HG02885 (cell line): ENCODE data around the gene DDA1.
"Not testable (repeated sequence)": the region's sequence is repeated elsewhere in the genome, so short reads cannot be mapped to it uniquely, and the experiment has no call there.

Source experiments
- ATAC-seq: cut with Tn5 transposase; IDR thresholded peaks from one replicate; pipeline ENCODE4 v1.9.1; 2021; ENCODE audit warnings: mild to moderate bottlenecking; ENCODE audit not compliant: unreplicated experiment, poor library complexity

Gene DDA1

GRCh38 chr19:17309198-17309964, at the start of gene DDA1:
TSS of gene DDA1 (plus strand) at chr19:17309563. CDS start at chr19:17309655, 92 bp downstream.
- ATAC-seq, result peak; percentile 66

GRCh38 chr19:17259934-17260333, 49.4 kb upstream of the DDA1 start:
- no peak for ATAC-seq

DNA sequence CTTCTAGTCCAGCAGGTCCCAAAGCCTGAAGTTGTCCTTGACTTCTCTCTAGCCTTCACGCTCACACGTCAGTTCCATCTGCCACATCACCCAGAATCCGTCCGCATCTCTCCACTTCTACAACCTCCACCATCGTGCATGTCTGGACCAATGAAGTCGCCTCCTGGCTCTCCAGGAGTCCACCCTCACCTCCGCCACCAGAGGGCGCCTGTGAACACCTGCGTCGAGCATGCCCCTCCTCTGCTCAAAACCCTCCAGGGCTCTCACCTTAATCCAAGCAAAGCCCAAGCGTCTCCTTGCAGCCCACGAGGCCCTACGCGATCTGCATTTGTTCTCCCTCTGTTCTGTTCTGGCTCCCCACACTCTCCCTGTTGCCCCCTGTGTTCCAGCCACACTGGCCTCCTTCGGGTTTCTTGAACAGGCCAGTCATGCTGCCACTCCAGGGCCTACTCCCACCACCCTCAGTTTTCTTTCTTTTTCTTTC, 48.5 kb upstream of the DDA1 start:
- ATAC-seq, result peak; percentile 75

DNA sequence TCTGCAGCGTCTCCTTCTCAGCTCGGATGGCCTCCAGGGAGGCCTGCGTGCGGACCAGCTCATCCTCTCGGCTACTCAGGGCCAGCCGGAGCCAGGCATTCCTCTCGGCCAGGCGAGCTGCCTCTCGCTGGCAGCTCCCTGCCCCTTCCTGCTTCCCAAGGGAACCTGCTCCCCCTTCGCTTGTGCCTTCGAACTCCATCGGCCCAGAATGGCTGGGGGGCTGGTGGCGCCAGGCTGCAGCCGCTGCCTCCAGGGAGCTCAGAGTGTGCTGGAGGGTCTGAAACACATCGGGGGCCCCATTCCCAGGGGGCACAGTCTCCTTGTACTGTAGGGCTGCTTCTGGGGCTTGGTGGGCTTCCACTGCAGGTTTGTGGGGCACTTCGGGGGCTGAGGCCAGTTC, 46.8 kb upstream of the DDA1 start:
- no peak for ATAC-seq

DNA sequence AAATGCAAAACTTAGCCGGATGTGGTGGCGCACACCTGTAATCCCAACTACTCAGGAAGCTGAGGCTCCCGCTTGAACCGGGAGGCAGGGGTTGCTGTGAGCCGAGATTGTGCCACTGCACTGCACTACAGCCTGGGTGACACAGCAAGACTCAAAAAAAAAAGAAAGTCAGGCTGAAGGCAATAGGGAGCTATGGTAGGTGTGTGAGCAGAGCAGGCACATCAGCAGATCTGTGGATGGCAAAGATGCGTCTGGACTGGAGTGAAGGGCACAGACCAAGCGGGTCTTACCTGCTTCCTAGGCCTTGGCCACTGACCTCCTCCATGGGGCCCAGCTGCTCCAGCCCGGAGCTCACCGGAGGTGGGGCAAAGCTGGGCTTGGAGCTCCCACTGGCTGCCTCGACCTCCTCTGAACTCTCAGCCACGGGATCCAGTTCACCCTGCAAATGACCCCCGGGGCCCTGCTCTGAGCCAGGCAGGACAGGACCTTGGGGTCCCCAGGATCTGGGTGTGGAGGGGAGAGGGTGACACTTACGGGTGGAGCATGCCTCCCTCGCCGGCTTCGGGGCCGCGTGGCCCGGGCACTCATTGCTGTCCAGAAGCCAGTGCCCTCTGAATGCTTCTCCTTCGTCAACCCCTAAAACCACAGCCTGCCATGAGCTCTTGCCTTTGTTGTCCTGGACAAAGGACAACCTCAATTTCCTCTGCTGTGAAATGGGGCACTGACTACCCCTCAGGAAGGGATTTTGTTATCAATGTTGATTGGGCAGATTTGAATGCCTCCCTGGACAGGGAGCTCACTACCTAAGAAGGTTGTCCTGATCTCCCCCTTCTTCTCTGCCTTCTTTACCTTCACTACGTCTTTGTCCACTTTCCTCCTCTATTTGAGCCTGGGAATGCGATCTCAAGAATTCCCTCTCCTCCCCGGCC, 45.4 kb upstream of the DDA1 start:
- no peak for ATAC-seq

DNA sequence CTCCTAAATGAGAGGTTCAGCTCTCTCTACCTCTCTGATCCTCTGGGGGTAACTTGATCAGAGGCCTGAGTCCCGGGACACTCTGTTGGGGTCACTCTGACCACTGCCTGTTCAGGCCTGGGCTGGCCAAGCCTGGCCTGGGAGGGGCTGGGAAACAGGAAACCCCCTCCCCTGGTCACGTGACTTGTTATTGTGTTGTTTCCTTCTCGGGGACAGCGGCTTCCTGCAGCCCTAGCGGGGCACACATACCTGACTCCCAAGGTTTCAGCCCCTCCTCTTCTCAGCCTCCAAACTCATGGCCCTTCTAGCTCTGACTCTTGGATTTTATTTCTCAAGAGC, 44.8 kb upstream of the DDA1 start, which contains the start of gene USHBP1:
Gene USHBP1 (minus strand): TSS at position 105 of the 339 bp plus-strand sequence. CDS start 446 bp downstream, outside the sequence.
- no peak for ATAC-seq

GRCh38 chr19:17266026-17266425, 43.3 kb upstream of the DDA1 start:
- no peak for ATAC-seq

DNA sequence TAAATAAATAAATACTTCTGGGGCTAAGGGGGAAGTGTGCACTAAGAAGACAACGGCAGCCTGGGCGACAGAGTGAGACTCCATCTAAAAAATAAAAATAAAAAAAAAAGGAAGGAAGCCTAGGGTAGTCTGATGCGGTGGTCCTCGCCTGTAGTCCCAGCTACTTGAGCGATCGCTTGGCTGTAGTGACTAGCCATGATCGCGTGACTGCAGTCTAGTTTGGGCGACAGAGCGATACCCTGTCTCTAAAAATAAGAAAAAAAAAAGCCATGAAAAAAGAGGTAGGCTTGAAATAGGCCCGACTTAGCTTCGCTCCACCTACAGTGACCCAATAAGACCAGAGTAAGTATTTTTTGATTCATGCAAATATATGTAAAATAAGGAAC, 42.8 kb upstream of the DDA1 start:
- no peak for ATAC-seq

- ATAC-seq, result peak; percentile 93
Observed at GRCh38 chr19:17266975-17267788, 42.2 kb upstream of the DDA1 start, which contains the start of gene BABAM1. TSS of gene BABAM1 (plus strand) at chr19:17267443. CDS start at chr19:17268807, 1,364 bp downstream.

- no peak for ATAC-seq
Observed at GRCh38 chr19:17268754-17269153, 40.6 kb upstream of the DDA1 start.

DNA sequence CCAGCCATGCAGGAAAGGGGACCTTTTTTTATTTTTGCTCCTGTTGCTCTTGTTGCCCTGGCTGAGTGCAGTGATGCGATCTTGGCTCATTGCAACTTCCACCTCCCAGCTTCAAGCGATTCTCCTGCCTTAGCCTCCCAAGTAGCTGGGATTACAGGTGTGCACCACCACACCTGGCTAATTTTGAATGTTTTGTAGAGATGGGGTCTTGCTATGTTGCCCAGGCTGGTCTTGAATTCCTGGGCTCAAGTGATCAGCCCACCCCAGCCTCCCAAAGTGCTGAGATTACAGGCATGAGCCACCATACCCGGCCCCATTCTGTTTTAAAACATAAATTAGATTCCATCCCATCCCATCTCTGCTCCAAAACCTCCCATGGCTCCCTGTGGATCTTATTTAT, 34.5 kb upstream of the DDA1 start:
- ATAC-seq, result not testable (repeated sequence)

DNA sequence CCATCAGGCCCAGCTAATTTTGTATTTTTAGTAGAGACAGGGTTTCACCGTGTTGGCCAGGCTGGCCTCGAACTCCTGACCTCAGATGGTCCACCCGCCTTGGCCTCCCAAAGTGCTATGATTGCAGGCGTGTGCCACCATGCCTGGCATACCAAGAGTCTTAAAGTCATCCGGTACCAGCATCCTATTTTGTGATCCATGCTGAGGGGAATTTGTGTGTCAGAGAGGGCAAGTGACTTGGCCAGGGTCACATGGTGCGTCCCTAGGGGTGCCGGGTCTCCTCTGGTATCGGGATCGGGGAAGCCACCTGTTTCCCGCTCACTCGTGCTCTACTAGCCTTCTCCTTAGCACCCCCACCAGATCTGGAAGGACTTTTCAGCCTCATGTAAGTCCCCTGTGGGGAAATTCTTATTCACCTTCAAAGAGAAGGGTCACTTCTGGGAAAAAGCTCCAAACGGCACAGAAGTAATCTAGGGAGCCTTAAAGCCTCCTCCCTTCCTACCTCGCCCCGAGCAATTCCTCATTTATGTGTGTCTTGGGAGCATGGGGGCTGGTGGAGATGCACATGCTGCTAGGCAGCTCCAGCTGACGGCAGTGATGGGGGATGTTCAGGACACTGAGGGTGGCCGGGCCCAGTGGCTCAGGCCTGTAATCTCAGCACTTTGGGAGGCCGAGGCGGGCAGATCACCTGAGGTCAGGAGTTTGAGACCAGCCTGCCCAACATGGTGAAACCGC, 33.8 kb upstream of the DDA1 start:
- no peak for ATAC-seq

GRCh38 chr19:17279436-17279835, 29.9 kb upstream of the DDA1 start:
- ATAC-seq, result no peak

DNA sequence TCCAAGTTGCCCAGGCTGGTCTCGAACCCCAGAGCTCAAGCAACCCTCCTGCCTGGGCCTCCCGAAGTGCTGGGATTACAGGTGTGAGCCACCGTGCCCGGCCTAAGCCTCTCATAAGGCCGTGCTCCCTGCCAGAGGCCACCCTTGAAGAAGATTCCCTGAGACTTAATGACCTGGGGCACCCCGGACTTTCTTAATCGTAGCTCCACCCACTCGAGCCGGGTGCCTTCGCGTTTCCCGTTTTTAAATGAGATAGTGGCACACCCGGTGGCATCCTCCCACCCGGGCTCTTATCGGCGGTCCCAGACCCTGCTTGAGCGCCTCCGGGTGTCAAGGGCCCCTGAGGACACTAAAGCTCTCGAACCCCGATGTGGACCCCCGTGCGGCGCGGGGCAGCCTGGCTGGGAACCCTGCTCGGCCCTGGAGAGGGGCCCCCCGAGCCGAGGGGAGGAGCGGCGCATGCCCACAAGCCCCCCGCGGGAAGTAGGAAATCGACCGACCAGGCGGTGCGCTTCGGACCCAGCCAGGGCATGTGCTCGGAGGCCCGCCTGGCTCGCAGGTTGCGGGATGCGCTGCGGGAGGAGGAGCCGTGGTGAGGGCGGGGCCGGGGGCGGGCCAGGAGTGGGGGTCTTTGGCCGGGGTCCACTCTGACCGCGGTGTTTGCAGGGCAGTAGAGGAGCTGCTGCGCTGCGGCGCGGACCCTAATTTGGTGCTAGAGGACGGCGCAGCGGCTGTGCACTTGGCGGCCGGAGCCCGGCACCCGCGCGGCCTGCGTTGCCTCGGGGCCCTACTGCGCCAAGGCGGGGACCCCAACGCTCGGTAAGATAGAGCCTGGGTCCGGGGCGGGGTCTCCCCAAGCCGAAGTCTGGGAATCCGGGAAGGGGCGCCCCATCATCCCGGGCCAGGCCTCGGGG, 27.7 kb upstream of the DDA1 start, which contains the start of gene ANKLE1:
Gene ANKLE1 (plus strand): TSS at position 511 of the 914 bp plus-strand sequence. CDS start 20 bp downstream, at position 531.
- ATAC-seq, result no peak

GRCh38 chr19:17282488-17283125, 26.8 kb upstream of the DDA1 start:
- ATAC-seq, result peak; percentile 73

DNA sequence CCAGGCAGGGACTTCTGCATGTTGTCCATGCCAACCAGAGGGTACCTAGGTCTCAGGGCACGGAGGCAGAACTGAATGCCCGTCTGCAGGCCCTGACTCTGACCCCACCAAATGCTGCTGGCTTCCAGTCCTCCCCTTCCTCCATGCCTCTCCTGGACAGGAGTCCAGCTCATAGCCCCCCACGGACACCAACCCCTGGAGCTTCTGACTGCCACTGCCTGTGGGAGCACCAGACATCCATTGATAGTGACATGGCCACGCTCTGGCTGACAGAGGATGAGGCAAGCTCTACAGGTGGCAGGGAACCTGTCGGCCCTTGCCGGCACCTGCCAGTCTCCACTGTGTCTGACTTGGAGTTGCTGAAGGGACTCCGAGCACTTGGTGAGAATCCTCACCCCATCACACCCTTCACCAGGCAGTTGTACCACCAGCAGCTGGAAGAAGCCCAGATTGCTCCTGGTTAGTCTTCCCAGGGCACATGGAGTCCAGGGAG, 25.8 kb upstream of the DDA1 start:
- no peak for ATAC-seq

DNA sequence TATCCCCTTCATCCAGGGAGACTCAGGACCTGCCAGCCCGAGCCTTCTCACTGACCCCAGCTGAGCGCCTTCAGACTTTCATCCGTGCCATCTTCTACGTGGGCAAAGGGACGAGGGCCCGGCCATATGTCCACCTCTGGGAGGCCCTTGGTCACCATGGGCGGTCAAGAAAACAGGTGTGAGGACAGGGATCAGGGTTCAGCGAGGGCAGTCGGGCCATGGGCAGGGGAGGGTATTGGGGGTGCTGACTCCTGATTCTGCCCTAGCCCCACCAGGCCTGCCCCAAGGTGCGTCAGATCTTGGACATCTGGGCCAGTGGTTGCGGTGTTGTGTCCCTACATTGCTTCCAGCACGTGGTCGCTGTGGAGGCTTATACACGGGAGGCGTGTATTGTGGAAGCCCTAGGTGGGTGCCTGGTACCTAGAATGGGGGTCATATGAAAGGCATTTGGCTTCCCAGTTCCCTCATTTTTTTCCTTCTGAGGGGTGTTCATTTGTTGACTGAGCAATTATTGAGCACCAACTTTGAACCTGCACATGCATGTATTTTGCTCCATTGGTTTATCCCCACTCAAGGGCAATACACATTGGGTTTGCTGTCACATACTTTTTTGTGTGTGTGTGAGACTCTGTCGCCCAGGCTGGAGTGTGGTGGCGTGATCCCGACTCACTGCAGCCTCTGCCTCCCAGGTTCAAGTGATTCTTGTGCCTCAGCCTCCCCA, 23.8 kb upstream of the DDA1 start:
- ATAC-seq, result no peak
